Measurements from ENCODE around the gene ATP6V0C. TPM values are rescaled to one million over a fixed set of nuclear protein-coding genes. Genes with fewer than 3 reads are reported as not detected.
"Not testable (repeated sequence)": the region's sequence is repeated elsewhere in the genome, so short reads cannot be mapped to it uniquely, and the experiment has no call there.

Gene ATP6V0C
- total RNA-seq, 2 donors from 2014 or later: 162 to 197 TPM

- intact Hi-C loops (cut with DNase I): no loop called here
- DNase-seq (no peak), ATAC-seq (peak; percentile 13 to 30)
Measured at GRCh38 chr16:2532494-2533141, 18.9 kb downstream of the ATP6V0C start.

- DNase-seq; intact Hi-C loops (cut with DNase I): not testable (repeated sequence)
Measured at GRCh38 chr16:2533142-2533755, 19.5 kb downstream of the ATP6V0C start.

GRCh38 chr16:2533912-2534311 lies 20.2 kb downstream of the ATP6V0C start:
- no peak for ATAC-seq
- no peak for DNase-seq
- intact Hi-C loops (cut with DNase I): no loop called here

More at GRCh38 chr16:2533142-2533755, 19.5 kb downstream of the ATP6V0C start:
- not testable (repeated sequence) for ATAC-seq

- intact Hi-C loops (cut with DNase I); ATAC-seq; DNase-seq: not testable (repeated sequence)
Measured at GRCh38 chr16:2534335-2534734, 20.6 kb downstream of the ATP6V0C start.

GRCh38 chr16:2535625-2536013 lies 21.9 kb downstream of the ATP6V0C start:
- ATAC-seq (no peak), DNase-seq (peak; percentile 44)
- intact Hi-C loops (cut with DNase I): no loop called here

- DNase-seq (peak; percentile 95), ATAC-seq (peak; percentile 93 to 95)
- intact Hi-C loops (cut with DNase I): no loop called here
Measured at GRCh38 chr16:2537451-2538379, 24.0 kb downstream of the ATP6V0C start, which contains the start of gene PDPK1. Gene PDPK1 (plus strand): TSS chr16:2538021. CDS start chr16:2538113, 92 bp downstream.

- DNase-seq; ATAC-seq; intact Hi-C loops (cut with DNase I): not testable (repeated sequence)
Measured at GRCh38 chr16:2539192-2539844, 25.6 kb downstream of the ATP6V0C start.

GRCh38 chr16:2539845-2540458 lies 26.2 kb downstream of the ATP6V0C start:
- ATAC-seq; DNase-seq; intact Hi-C loops (cut with DNase I): not testable (repeated sequence)

GRCh38 chr16:2540912-2541311 lies 27.2 kb downstream of the ATP6V0C start:
- ATAC-seq; DNase-seq; intact Hi-C loops (cut with DNase I): not testable (repeated sequence)

- intact Hi-C loops (cut with DNase I); ATAC-seq; DNase-seq: not testable (repeated sequence)
Measured at GRCh38 chr16:2541409-2541808, 27.7 kb downstream of the ATP6V0C start.

GRCh38 chr16:2543771-2544170 lies 30.0 kb downstream of the ATP6V0C start:
- intact Hi-C loops (cut with DNase I); ATAC-seq; DNase-seq: not testable (repeated sequence)

- intact Hi-C loops (cut with DNase I); ATAC-seq; DNase-seq: not testable (repeated sequence)
Measured at GRCh38 chr16:2550283-2550878, 36.6 kb downstream of the ATP6V0C start.

GRCh38 chr16:2551420-2551889 lies 37.7 kb downstream of the ATP6V0C start:
- intact Hi-C loops (cut with DNase I); ATAC-seq; DNase-seq: not testable (repeated sequence)

- intact Hi-C loops (cut with DNase I); DNase-seq: not testable (repeated sequence)
- ATAC-seq: peak in 1 of 2 donors; percentile 45
Measured at GRCh38 chr16:2554709-2555425, 41.1 kb downstream of the ATP6V0C start.

- ATAC-seq; DNase-seq; intact Hi-C loops (cut with DNase I): not testable (repeated sequence)
Measured at GRCh38 chr16:2557150-2557549, 43.4 kb downstream of the ATP6V0C start.

- peak; percentile 60 to 67 for ATAC-seq
- DNase-seq; intact Hi-C loops (cut with DNase I): not testable (repeated sequence)
Measured at GRCh38 chr16:2560131-2560797, 46.5 kb downstream of the ATP6V0C start.

GRCh38 chr16:2560798-2561133 lies 47.0 kb downstream of the ATP6V0C start:
- peak; percentile 71 to 80 for ATAC-seq
- peak; percentile 42 for DNase-seq

More at GRCh38 chr16:2560798-2561133, 47.0 kb downstream of the ATP6V0C start:
- intact Hi-C loops (cut with DNase I): not testable (repeated sequence)
